HepG2 (cell line): ENCODE data around the gene PIP5K1C. TPM values are rescaled to one million over a fixed set of nuclear protein-coding genes. Genes with fewer than 3 reads are reported as not detected.

Experiments
- ATAC-seq: fragments of 200-7000 bp; cut with Tn5 transposase; 3 replicates; pipeline ENCODE4 v1.9.1; 2020; ENCODE audit warnings: mild to moderate bottlenecking, moderate library complexity
- BruUV-seq: library from RNA; stranded (reverse); fragments of 400-500 nt; replicated peaks from 2 replicates; lab custom pipeline; 2021; lab: Mats Ljungman, UMichigan
- CTCF ChIA-PET: fragments of 300-600 bp; formaldehyde crosslinking; extraction: SDS; loops from one replicate; lab custom pipeline; 2021; ENCODE audit warnings: low total read pairs, inconsistent platforms, low intra/inter-chr PET ratio; lab: Yijun Ruan, JAX
- POLR2A ChIA-PET: fragments of 350-600 bp; sonication (Branson Sonifier 250); formaldehyde crosslinking; loops from one replicate; lab custom pipeline; 2020; ENCODE audit warnings: antibody characterized with exemption, inconsistent platforms; lab: Yijun Ruan, JAX
- DNase-seq: peaks from one replicate; pipeline ENCODE4 v3.0.0-alpha.2; 2015; ENCODE audit warnings: low spot score
- FAIRE-seq: peaks from 3 replicates; lab custom pipeline; 2011; peaks lifted over from hg19 to GRCh38; lab: Jason Lieb, UNC
- H2AFZ ChIP-seq: one replicate; pipeline ENCODE4 v1.6.1; 2011; ENCODE audit warnings: low read length, inconsistent platforms
- H3K27ac ChIP-seq: fragments of 300-600 bp; 3 replicates; pipeline ENCODE4 v1.8.0; 2011; ENCODE audit warnings: mixed run types, mild to moderate bottlenecking, mixed read lengths, low read length, inconsistent platforms; ENCODE audit not compliant: insufficient read depth; ENCODE audit errors: extremely low read length
- H3K27me3 ChIP-seq, 2 experiments: fragments of 200-600 bp in 1 of 2; 2 replicates in 1 of 2; 3 replicates in 1 of 2; pipeline versions ENCODE4 v1.6.0 to v1.8.0; 2011; ENCODE audit warnings: low read length in 2 of 2, mild to moderate bottlenecking in 2 of 2, moderate library complexity in 2 of 2, inconsistent platforms in 1 of 2; ENCODE audit not compliant: insufficient read depth in 2 of 2, control insufficient read depth in 1 of 2
- H3K36me3 ChIP-seq, 2 experiments: fragments of 200-600 bp in 1 of 2; replicated peaks in 1 of 2; 2 replicates in 1 of 2; 3 replicates in 1 of 2; pipeline versions ENCODE4 v1.5.1 to v1.8.0; 2011; ENCODE audit warnings: low read length in 2 of 2, inconsistent platforms in 1 of 2; ENCODE audit not compliant: insufficient read depth in 2 of 2, control insufficient read depth in 1 of 2
- H3K4me1 ChIP-seq: 2 replicates; pipeline ENCODE4 v1.5.1; 2012; ENCODE audit warnings: low read length, inconsistent platforms; ENCODE audit not compliant: insufficient read depth
- H3K4me2 ChIP-seq: 2 replicates; pipeline ENCODE4 v1.6.0; 2011; ENCODE audit warnings: low read depth, low read length, inconsistent platforms
- H3K4me3 ChIP-seq, 3 experiments: fragments of 200-600 bp in 1 of 3; sonication (generic), shearing (Covaris generic) in 1 of 3; replicated peaks in 1 of 3; 2 replicates each; pipeline ENCODE4 v1.5.1; 2011 to 2016; ENCODE audit warnings: low read length in 3 of 3, inconsistent platforms in 2 of 3, low read depth in 2 of 3, mild to moderate bottlenecking in 2 of 3, control low read depth in 1 of 3, mixed read lengths in 1 of 3; ENCODE audit not compliant: insufficient read depth in 1 of 3
- H3K79me2 ChIP-seq: one replicate; pipeline ENCODE4 v1.6.1; 2011; ENCODE audit warnings: low read length, inconsistent platforms; ENCODE audit not compliant: insufficient read depth
- H3K9ac ChIP-seq: 2 replicates; pipeline ENCODE4 v1.6.0; 2011; ENCODE audit warnings: mild to moderate bottlenecking, low read depth, low read length, inconsistent platforms; ENCODE audit not compliant: insufficient read depth
- H3K9me3 ChIP-seq: 2 replicates; pipeline ENCODE4 v1.5.1; 2012; ENCODE audit warnings: mild to moderate bottlenecking, low read length
- H4K20me1 ChIP-seq: 2 replicates; pipeline ENCODE4 v1.6.0; 2011; ENCODE audit warnings: inconsistent platforms, mild to moderate bottlenecking, low read length, moderate library complexity; ENCODE audit not compliant: insufficient read depth
- ARID2 ChIP-seq: sonication (generic); formaldehyde crosslinking; IDR thresholded peaks from 2 replicates; pipeline ENCODE4 v1.8.1; 2022; ENCODE audit warnings: mild to moderate bottlenecking, missing genetic modification reagents, borderline replicate concordance
- CSRNP2 ChIP-seq: sonication (generic); formaldehyde crosslinking; conservative IDR thresholded peaks from 2 replicates; pipeline ENCODE4 v1.8.0; 2022; ENCODE audit warnings: low read depth, missing genetic modification reagents
- ZBTB3 ChIP-seq: sonication (generic); formaldehyde crosslinking; IDR thresholded peaks from 2 replicates; pipeline ENCODE4 v1.4.0; 2020; ENCODE audit warnings: low read depth, mild to moderate bottlenecking, moderate library complexity, missing genetic modification reagents, borderline replicate concordance
- ZNF180 ChIP-seq: sonication (generic); formaldehyde crosslinking; IDR thresholded peaks from 2 replicates; pipeline ENCODE4 v1.4.0; 2020; ENCODE audit warnings: low read depth, missing genetic modification reagents, borderline replicate concordance
- ZNF580 ChIP-seq: IDR thresholded peaks from 2 replicates; pipeline ENCODE4 v1.6.1; 2016; ENCODE audit warnings: low read depth, borderline replicate concordance
- ZNF629 ChIP-seq: sonication (generic); formaldehyde crosslinking; conservative IDR thresholded peaks from 2 replicates; pipeline ENCODE4 v1.5.0; 2020; ENCODE audit warnings: missing genetic modification reagents
- ZNF75D ChIP-seq: sonication (generic); formaldehyde crosslinking; IDR thresholded peaks from 2 replicates; pipeline ENCODE4 v1.8.1; 2023; ENCODE audit warnings: missing genetic modification reagents, mild to moderate bottlenecking, borderline replicate concordance
- ZNF768 ChIP-seq: sonication (generic); formaldehyde crosslinking; IDR thresholded peaks from 2 replicates; pipeline ENCODE4 v1.4.0; 2020; ENCODE audit warnings: missing genetic modification reagents
- WGBS: methylation state at CpG from one replicate; pipeline ENCODE4 v1.1.6; 2017; ENCODE audit warnings: low lambda C conversion rate; 5-methylcytosine and 5-hydroxymethylcytosine counted together
- in situ Hi-C: cut with HindIII; loops from 2 replicates; pipeline ENCODE4 v1.10.0; 2017; ENCODE audit warnings: low pct_unique_long_range_greater_than_20kb; ENCODE audit not compliant: extremely low pct_ligation_motif_present
- intact Hi-C: fragments of 100-400 bp; cut with micrococcal nuclease; formaldehyde crosslinking; loops from one replicate; pipeline ENCODE4 v1.10.0; 2022; ENCODE audit not compliant: unreplicated experiment
- polyA plus RNA-seq, 8 experiments: library from polyadenylated mRNA; depleted of rRNA in 3 of 8; stranded (reverse) in 7 of 8; unstranded in 1 of 8; fragments of >200 nt; fragmentation: Illumina TruSeq in 4 of 8; extraction: Trizol in 4 of 8; gene quantifications; 2 replicates each; pipeline versions ENCODE4 v1.2.1 to v1.2.3, GENCODE V29; 2011 to 2016; ENCODE audit warnings: low read depth in 4 of 8, missing spikeins in 1 of 8, mixed read lengths in 1 of 8; ENCODE audit not compliant: insufficient read depth in 1 of 8
- total RNA-seq, 5 experiments: library from RNA; depleted of rRNA; stranded (reverse); fragments of >200 nt; fragmentation: Illumina TruSeq; extraction: Trizol; gene quantifications; 2 replicates each; pipeline ENCODE4 v1.2.3, GENCODE V29; 2016; ENCODE audit warnings: low read depth in 1 of 5

PIP5K1C gene
- total and polyA plus RNA-seq, 2 of the 13 experiments (the other 11 are each of a cell fraction or from before 2014, with no cell fraction given), result 3.6 to 4.3 TPM

GRCh38 chr19:3589949-3590348, 110.3 kb downstream of the PIP5K1C start (continued):
- no peak for TF ChIP-seq ZBTB3 (CRISPR knock-in tag)
- no peak for TF ChIP-seq ZNF75D
- no peak for TF ChIP-seq ZNF580 (CRISPR knock-in tag)

GRCh38 chr19:3589439-3589838, 110.8 kb downstream of the PIP5K1C start:
- ChIA-PET POLR2A (no interaction called here), CTCF (no interaction called here)
- Histone ChIP-seq H3K27ac (no peak overlapping the region), H3K4me3 (no peak overlapping the region), H4K20me1 (no peaks in the 10 kb centered on the region), H3K27me3 (peaks cover 5 to 30% of the 10 kb centered on the region in 2 experiments; a peak in 4 of 5 replicates), H3K4me2 (no peak overlapping the region), H3K4me1 (no peaks in the 10 kb centered on the region), H2AFZ (no peak overlapping the region), H3K9me3 (no peaks in the 10 kb centered on the region), H3K9ac (no peak overlapping the region), H3K36me3 (no peaks in the 10 kb centered on the region), H3K79me2 (no peaks in the 10 kb centered on the region)
- no peak for TF ChIP-seq ZNF180 (CRISPR knock-in tag)
- TF ChIP-seq ZNF768, result no peak
- TF ChIP-seq ARID2 (CRISPR knock-in tag), result no peak
- TF ChIP-seq ZNF629, result peak; percentile 34; the same call in 1 of the 2 replicates
- no peak for TF ChIP-seq CSRNP2
- ATAC-seq (no peak), DNase-seq (no peak), FAIRE-seq (no peak)
- intact Hi-C loops (no loop called here), in situ Hi-C loops (no loop called here)
- WGBS, result no CpG with 5 or more reads among the region's 11 CpGs
- no TSS peak for BruUV-seq
